ENCODE measurements around the gene HOMER2.
A peak's percentile ranks its signal among the peaks of the same experiment; 100 is the strongest.
"Not testable (repeated sequence)": the region's sequence is repeated elsewhere in the genome, so short reads cannot be mapped to it uniquely, and the experiment has no call there.

The HOMER2 gene

GRCh38 chr15:82914396-82914795 is 38.1 kb downstream of the HOMER2 start:
- H3K36me3 Mint-ChIP-seq (ENCODE audit: low read depth): peaks cover 6% of the 10 kb centered on the region
- no peak overlapping the region for H3K4me3 Mint-ChIP-seq
- H3K9me3 Mint-ChIP-seq: peaks cover 7% of the 10 kb centered on the region
- H3K4me1 Mint-ChIP-seq (ENCODE audit: low read depth): peaks cover 10% of the 10 kb centered on the region
- DNase-seq (ENCODE audit: low spot score): no peak
- H3K27me3 Mint-ChIP-seq (ENCODE audit: low read depth): peaks cover 1% of the 10 kb centered on the region
- H3K27ac Mint-ChIP-seq: no peak overlapping the region

GRCh38 chr15:82911458-82911857 is 41.1 kb downstream of the HOMER2 start:
- Mint-ChIP-seq H3K4me1 (ENCODE audit: low read depth) (peaks cover 10% of the 10 kb centered on the region), H3K9me3 (peaks cover 25% of the 10 kb centered on the region), H3K4me3 (no peak overlapping the region), H3K27ac (no peak overlapping the region), H3K27me3 (ENCODE audit: low read depth) (peaks cover 9% of the 10 kb centered on the region), H3K36me3 (ENCODE audit: low read depth) (peaks cover 17% of the 10 kb centered on the region)
- DNase-seq (ENCODE audit: low spot score): no peak

- Mint-ChIP-seq H3K4me3 (no peak overlapping the region), H3K27me3 (ENCODE audit: low read depth) (peaks cover 9% of the 10 kb centered on the region), H3K4me1 (ENCODE audit: low read depth) (peaks cover 10% of the 10 kb centered on the region), H3K27ac (peak overlapping the region; percentile 8), H3K9me3 (peaks cover 25% of the 10 kb centered on the region), H3K36me3 (ENCODE audit: low read depth) (peaks cover 17% of the 10 kb centered on the region)
- DNase-seq (ENCODE audit: low spot score): no peak
These were observed 41.8 kb downstream of the HOMER2 start for GRCh38 chr15:82910721-82911120.

GRCh38 chr15:82909080-82909815 is 43.3 kb downstream of the HOMER2 start:
- peaks cover 17% of the 10 kb centered on the region for H3K36me3 Mint-ChIP-seq (ENCODE audit: low read depth)
- H3K4me3 Mint-ChIP-seq: no peak overlapping the region
- no peak overlapping the region for H3K27ac Mint-ChIP-seq
- DNase-seq (ENCODE audit: low spot score): no peak
- peaks cover 10% of the 10 kb centered on the region for H3K4me1 Mint-ChIP-seq (ENCODE audit: low read depth)
- peaks cover 25% of the 10 kb centered on the region for H3K9me3 Mint-ChIP-seq
- peaks cover 9% of the 10 kb centered on the region for H3K27me3 Mint-ChIP-seq (ENCODE audit: low read depth)

- DNase-seq (ENCODE audit: low spot score): no peak
- Mint-ChIP-seq H3K27ac (no peak overlapping the region), H3K9me3 (peaks cover 25% of the 10 kb centered on the region), H3K4me1 (ENCODE audit: low read depth) (peaks cover 10% of the 10 kb centered on the region), H3K27me3 (ENCODE audit: low read depth) (peaks cover 9% of the 10 kb centered on the region), H3K36me3 (ENCODE audit: low read depth) (peaks cover 17% of the 10 kb centered on the region), H3K4me3 (no peak overlapping the region)
These were observed 45.2 kb downstream of the HOMER2 start for GRCh38 chr15:82907350-82907749.

GRCh38 chr15:82904574-82904973 is 47.9 kb downstream of the HOMER2 start:
- Mint-ChIP-seq H3K27ac (no peak overlapping the region), H3K36me3 (ENCODE audit: low read depth) (peaks cover 13% of the 10 kb centered on the region), H3K27me3 (ENCODE audit: low read depth) (peaks cover 9% of the 10 kb centered on the region), H3K9me3 (peaks cover 20% of the 10 kb centered on the region), H3K4me1 (ENCODE audit: low read depth) (no peaks in the 10 kb centered on the region), H3K4me3 (no peak overlapping the region)
- DNase-seq (ENCODE audit: low spot score): no peak

- Mint-ChIP-seq H3K27ac (no peak overlapping the region), H3K4me1 (ENCODE audit: low read depth) (no peaks in the 10 kb centered on the region), H3K4me3 (no peak overlapping the region), H3K36me3 (ENCODE audit: low read depth) (peaks cover 4% of the 10 kb centered on the region), H3K9me3 (peaks cover 10% of the 10 kb centered on the region), H3K27me3 (ENCODE audit: low read depth) (peaks cover 3% of the 10 kb centered on the region)
- DNase-seq (ENCODE audit: low spot score): no peak
These were observed 49.0 kb downstream of the HOMER2 start for GRCh38 chr15:82903511-82903910.

GRCh38 chr15:82901114-82901805 is 51.3 kb downstream of the HOMER2 start:
- Mint-ChIP-seq H3K9me3 (no peaks in the 10 kb centered on the region), H3K27me3 (ENCODE audit: low read depth) (no peaks in the 10 kb centered on the region), H3K36me3 (ENCODE audit: low read depth) (no peaks in the 10 kb centered on the region), H3K27ac (no peak overlapping the region), H3K4me3 (no peak overlapping the region), H3K4me1 (ENCODE audit: low read depth) (peaks cover 3% of the 10 kb centered on the region)
- DNase-seq (ENCODE audit: low spot score): no peak

GRCh38 chr15:82900511-82901060 is 51.9 kb downstream of the HOMER2 start:
- Mint-ChIP-seq H3K36me3 (ENCODE audit: low read depth) (no peaks in the 10 kb centered on the region), H3K9me3 (no peaks in the 10 kb centered on the region), H3K4me3 (no peak overlapping the region), H3K27ac (no peak overlapping the region), H3K27me3 (ENCODE audit: low read depth) (no peaks in the 10 kb centered on the region), H3K4me1 (ENCODE audit: low read depth) (peaks cover 3% of the 10 kb centered on the region)
- no peak for DNase-seq (ENCODE audit: low spot score)

- Mint-ChIP-seq H3K27ac (no peak overlapping the region), H3K36me3 (ENCODE audit: low read depth) (no peaks in the 10 kb centered on the region), H3K4me3 (no peak overlapping the region), H3K9me3 (no peaks in the 10 kb centered on the region), H3K4me1 (ENCODE audit: low read depth) (peaks cover 3% of the 10 kb centered on the region), H3K27me3 (ENCODE audit: low read depth) (no peaks in the 10 kb centered on the region)
- no peak for DNase-seq (ENCODE audit: low spot score)
These were observed 53.6 kb downstream of the HOMER2 start for GRCh38 chr15:82898961-82899360.

- Mint-ChIP-seq H3K4me1 (ENCODE audit: low read depth) (peaks cover 3% of the 10 kb centered on the region), H3K27me3 (ENCODE audit: low read depth) (no peaks in the 10 kb centered on the region), H3K27ac (no peak overlapping the region), H3K9me3 (no peaks in the 10 kb centered on the region), H3K36me3 (ENCODE audit: low read depth) (no peaks in the 10 kb centered on the region), H3K4me3 (no peak overlapping the region)
- no peak for DNase-seq (ENCODE audit: low spot score)
These were observed 56.5 kb downstream of the HOMER2 start for GRCh38 chr15:82895983-82896382.

- DNase-seq (ENCODE audit: low spot score): no peak
- Mint-ChIP-seq H3K27ac (no peak overlapping the region), H3K9me3 (no peaks in the 10 kb centered on the region), H3K36me3 (ENCODE audit: low read depth) (no peaks in the 10 kb centered on the region), H3K4me1 (ENCODE audit: low read depth) (peaks cover 3% of the 10 kb centered on the region), H3K27me3 (ENCODE audit: low read depth) (no peaks in the 10 kb centered on the region), H3K4me3 (no peak overlapping the region)
These were observed 57.5 kb downstream of the HOMER2 start for GRCh38 chr15:82894971-82895520.

GRCh38 chr15:82893473-82893872 is 59.0 kb downstream of the HOMER2 start:
- not testable (repeated sequence) for H3K27me3 Mint-ChIP-seq (ENCODE audit: low read depth); H3K4me3 Mint-ChIP-seq; H3K27ac Mint-ChIP-seq; DNase-seq (ENCODE audit: low spot score); H3K36me3 Mint-ChIP-seq (ENCODE audit: low read depth); H3K4me1 Mint-ChIP-seq (ENCODE audit: low read depth); H3K9me3 Mint-ChIP-seq

GRCh38 chr15:82892573-82892972 is 59.9 kb downstream of the HOMER2 start:
- no peak for DNase-seq (ENCODE audit: low spot score)
- H3K36me3 Mint-ChIP-seq (ENCODE audit: low read depth): peaks cover 7% of the 10 kb centered on the region
- H3K27me3 Mint-ChIP-seq (ENCODE audit: low read depth): no peaks in the 10 kb centered on the region
- no peak overlapping the region for H3K27ac Mint-ChIP-seq
- H3K4me1 Mint-ChIP-seq (ENCODE audit: low read depth): no peaks in the 10 kb centered on the region
- H3K4me3 Mint-ChIP-seq: no peak overlapping the region
- no peaks in the 10 kb centered on the region for H3K9me3 Mint-ChIP-seq

All from T-helper 2 cell treated with Interferon-gamma antibody and Interleukin-4, amounts not matched to agents 5 μg/mL and 100 μg/mL, for 36 hours (primary cell).